SK-N-MC (cell line): ENCODE results near the gene NEK4.

Experiments used
- DNase-seq: peaks from one replicate; pipeline ENCODE4 v3.0.0-alpha.2; 2011; ENCODE audit warnings: low read depth, low spot score
- H3K27ac ChIP-seq: fragments of 200-600 bp; sonication (generic); 2 replicates; pipeline ENCODE4 v1.5.1; 2016; ENCODE audit warnings: mixed run types
- H3K36me3 ChIP-seq: fragments of 200-600 bp; sonication (generic); 2 replicates; pipeline ENCODE4 v1.6.1; 2017; ENCODE audit warnings: antibody characterized with exemption, low read length, mixed read lengths; ENCODE audit not compliant: insufficient read depth
- H3K4me3 ChIP-seq: fragments of 200-600 bp; sonication (generic); 2 replicates; pipeline ENCODE4 v1.5.1; 2016
- H3K9ac ChIP-seq: fragments of 200-600 bp; sonication (generic); 2 replicates; pipeline ENCODE4 v1.8.0; 2017; ENCODE audit warnings: mixed run types, mixed read lengths; ENCODE audit not compliant: insufficient read length
- H3K9me3 ChIP-seq: fragments of 200-600 bp; sonication (generic); 2 replicates; pipeline ENCODE4 v1.6.1; 2017; ENCODE audit warnings: low read depth, mild to moderate bottlenecking, antibody characterized with exemption, low read length, moderate library complexity, mixed read lengths
- EZH2 ChIP-seq: fragments of 200-600 bp; sonication (generic); IDR thresholded peaks from one replicate; pipeline ENCODE4 v1.6.1; 2017; ENCODE audit warnings: antibody characterized with exemption
- FOXP2 ChIP-seq: optimal IDR thresholded peaks from 2 replicates; pipeline ENCODE3; 2011; ENCODE audit warnings: mild to moderate bottlenecking, moderate library complexity; ENCODE audit not compliant: insufficient read depth; ENCODE audit errors: extremely low read length, control extremely low read depth
- POLR2AphosphoS5 ChIP-seq: IDR thresholded peaks from 2 replicates; pipeline ENCODE4 v1.6.1; 2012; ENCODE audit warnings: mild to moderate bottlenecking, low read depth, low read length, borderline replicate concordance

Gene NEK4

DNA sequence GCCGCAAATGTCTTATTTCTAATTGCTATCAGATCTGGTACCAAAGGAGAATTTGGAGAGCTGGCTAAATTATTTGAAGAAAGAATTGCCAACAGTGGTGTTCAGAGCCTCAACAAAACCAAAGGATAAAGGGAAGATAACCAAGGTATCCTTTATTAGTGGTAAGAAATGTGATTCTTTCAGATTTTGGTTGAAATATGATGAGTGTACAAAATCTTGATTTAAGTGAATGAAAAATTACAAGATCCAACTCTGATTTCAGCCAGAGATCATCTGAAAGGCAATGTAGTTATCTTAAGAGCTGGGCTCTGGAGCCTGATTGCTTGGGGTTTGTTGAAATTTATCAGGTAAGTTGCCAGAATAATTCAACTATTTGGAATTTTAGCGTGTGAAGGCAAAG lies 80.2 kb downstream of the NEK4 start:
- Histone ChIP-seq H3K9ac (no peak overlapping the region), H3K27ac (peak overlapping the region; percentile 13; the same call in 1 of the 2 replicates), H3K36me3 (peaks cover 86% of the 10 kb centered on the region), H3K4me3 (no peak overlapping the region), H3K9me3 (no peaks in the 10 kb centered on the region)
- no peak for DNase-seq
- TF ChIP-seq EZH2 (no peak), FOXP2 (no peak), POLR2AphosphoS5 (no peak; the same call in 1 of the 2 replicates)

- Histone ChIP-seq H3K27ac (peak overlapping the region; percentile 50; the same call in 1 of the 2 replicates), H3K9me3 (no peaks in the 10 kb centered on the region), H3K9ac (no peak overlapping the region), H3K36me3 (peaks cover 73% of the 10 kb centered on the region), H3K4me3 (no peak overlapping the region)
- DNase-seq: no peak
- no peak for TF ChIP-seq EZH2
- TF ChIP-seq POLR2AphosphoS5: no peak
- no peak for TF ChIP-seq FOXP2
These were observed 81.6 kb downstream of the NEK4 start for GRCh38 chr3:52689151-52689550.

DNA sequence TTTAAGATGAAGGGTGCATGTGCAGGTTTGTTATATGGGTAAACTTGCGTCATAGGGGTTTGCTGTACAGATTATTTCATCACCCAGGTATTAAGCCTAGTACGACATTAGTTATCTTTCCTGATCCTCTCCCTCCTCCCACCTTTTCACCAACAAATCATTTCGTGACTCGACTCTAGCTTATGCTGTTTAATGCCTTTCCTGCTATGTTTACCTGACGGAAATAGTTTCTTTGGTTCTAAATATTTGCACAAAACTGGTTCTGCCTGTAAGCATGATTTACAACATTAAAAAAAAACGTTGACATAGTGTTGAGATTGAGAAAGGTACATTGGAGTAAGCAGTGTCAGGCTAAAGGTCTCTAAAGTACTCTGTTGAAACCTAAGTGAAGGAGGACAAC lies 82.5 kb downstream of the NEK4 start:
- no peak for DNase-seq
- H3K36me3 ChIP-seq: peaks cover 66% of the 10 kb centered on the region
- no peak for TF ChIP-seq FOXP2
- no peak for TF ChIP-seq EZH2
- no peak for TF ChIP-seq POLR2AphosphoS5
- H3K27ac ChIP-seq: peak overlapping the region; percentile 19; the same call in 1 of the 2 replicates
- no peaks in the 10 kb centered on the region for H3K9me3 ChIP-seq
- H3K4me3 ChIP-seq: no peak overlapping the region
- no peak overlapping the region for H3K9ac ChIP-seq

DNA sequence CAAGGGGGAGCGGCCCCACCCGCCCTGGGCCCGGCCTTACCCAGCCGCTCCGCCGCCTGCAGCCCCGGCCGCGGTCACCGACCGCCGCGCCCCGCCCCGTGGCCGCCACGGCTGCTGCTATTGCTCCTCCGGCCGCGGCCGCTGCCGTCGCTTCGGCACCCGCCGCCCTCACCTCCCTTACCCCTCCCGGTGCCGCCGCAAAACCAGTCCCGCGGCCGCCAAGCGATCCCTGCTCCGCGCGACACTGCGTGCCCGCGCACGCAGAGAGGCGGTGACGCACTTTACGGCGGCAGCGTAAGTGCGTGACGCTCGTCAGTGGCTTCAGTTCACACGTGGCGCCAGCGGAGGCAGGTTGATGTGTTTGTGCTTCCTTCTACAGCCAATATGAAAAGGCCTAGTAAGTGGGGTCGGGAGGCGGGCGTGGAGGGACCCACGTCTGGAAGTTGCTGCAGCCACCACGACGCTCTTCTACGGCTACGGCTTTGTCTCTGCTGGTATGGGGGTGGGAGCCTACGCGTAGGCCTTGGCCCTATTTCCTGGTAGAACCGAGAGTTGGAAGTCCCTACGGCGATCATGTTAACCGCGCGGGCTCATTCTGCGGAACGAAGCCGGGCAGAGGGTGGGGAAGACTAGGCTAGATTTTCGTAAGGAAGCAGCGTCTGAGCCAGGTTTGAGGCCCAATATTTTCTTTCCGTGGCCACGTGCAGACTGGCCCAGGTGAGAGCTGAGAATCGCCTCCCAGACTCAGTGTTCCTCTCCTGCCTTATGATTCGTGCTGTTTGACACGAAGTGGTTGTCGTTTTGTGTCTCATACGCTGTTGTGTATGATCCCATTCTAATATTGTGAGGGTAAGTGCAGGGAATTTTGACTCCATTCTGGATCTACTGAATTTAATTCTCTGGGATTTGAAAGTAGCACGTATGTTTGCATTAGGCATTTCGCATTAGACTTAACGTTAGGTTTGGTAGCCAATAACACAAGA lies 84.7 kb downstream of the NEK4 start, which contains the start of the genes GNL3 and PBRM1:
GNL3 (plus strand) TSS at position 324 of the 983 bp plus-strand sequence; CDS start at position 385, 61 bp downstream.
PBRM1 (minus strand) TSS at position 205 of the 983 bp plus-strand sequence.
- TF ChIP-seq EZH2 (no peak), POLR2AphosphoS5 (peak; percentile 97)
- Histone ChIP-seq H3K4me3 (peak within 1 kb of the TSS; percentile 89), H3K36me3 (peaks cover 50% of the 10 kb centered on the region), H3K27ac (peak within 1 kb of the TSS; percentile 46; the same call in 1 of the 2 replicates), H3K9ac (peak within 1 kb of the TSS; percentile 96), H3K9me3 (no peaks in the 10 kb centered on the region)
- DNase-seq: peak; percentile 56

GRCh38 chr3:52685285-52685708 lies 85.4 kb downstream of the NEK4 start:
- peak overlapping the region; percentile 46; the same call in 1 of the 2 replicates for H3K27ac ChIP-seq
- no peaks in the 10 kb centered on the region for H3K9me3 ChIP-seq
- DNase-seq: no peak
- peak overlapping the region; percentile 89 for H3K4me3 ChIP-seq
- no peak for TF ChIP-seq POLR2AphosphoS5
- TF ChIP-seq FOXP2: no peak
- TF ChIP-seq EZH2: no peak
- peak overlapping the region; percentile 96 for H3K9ac ChIP-seq
- H3K36me3 ChIP-seq: peaks cover 45% of the 10 kb centered on the region

GRCh38 chr3:52684184-52684583 lies 86.6 kb downstream of the NEK4 start:
- H3K36me3 ChIP-seq: peaks cover 44% of the 10 kb centered on the region
- TF ChIP-seq EZH2 (no peak), FOXP2 (no peak), POLR2AphosphoS5 (no peak)
- no peak overlapping the region for H3K27ac ChIP-seq
- H3K9me3 ChIP-seq: no peaks in the 10 kb centered on the region
- no peak for DNase-seq
- peak overlapping the region; percentile 96 for H3K9ac ChIP-seq
- peak overlapping the region; percentile 82 for H3K4me3 ChIP-seq

- H3K9ac ChIP-seq: peak overlapping the region; percentile 96
These were observed 87.1 kb downstream of the NEK4 start for GRCh38 chr3:52683611-52684010.

GRCh38 chr3:52682016-52682415 lies 88.7 kb downstream of the NEK4 start:
- peak overlapping the region; percentile 57 for H3K9ac ChIP-seq
- peak overlapping the region; percentile 62 for H3K27ac ChIP-seq
- H3K4me3 ChIP-seq: no peak overlapping the region
- no peaks in the 10 kb centered on the region for H3K9me3 ChIP-seq
- DNase-seq: no peak
- TF ChIP-seq FOXP2 (no peak), EZH2 (no peak), POLR2AphosphoS5 (no peak)
- peaks cover 39% of the 10 kb centered on the region for H3K36me3 ChIP-seq

More at GRCh38 chr3:52683611-52684010, 87.1 kb downstream of the NEK4 start:
- Histone ChIP-seq H3K4me3 (peak overlapping the region; percentile 82; the same call in 1 of the 2 replicates), H3K9me3 (no peaks in the 10 kb centered on the region), H3K27ac (no peak overlapping the region), H3K36me3 (peaks cover 44% of the 10 kb centered on the region)
- DNase-seq: no peak
- TF ChIP-seq FOXP2 (no peak), EZH2 (no peak), POLR2AphosphoS5 (no peak)
